Keratinocyte (primary cell): ENCODE results near the gene ZMAT3. TPM values are rescaled to one million over a fixed set of nuclear protein-coding genes. Genes with fewer than 3 reads are reported as not detected.

ENCODE experiments used
- DNase-seq: peaks from one replicate; pipeline ENCODE4 v3.0.0-alpha.2; 2011; ENCODE audit warnings: low read depth, missing footprints, low spot score
- FAIRE-seq: peaks from 2 replicates; lab custom pipeline; 2011; peaks lifted over from hg19 to GRCh38; lab: Jason Lieb, UNC
- H2AFZ ChIP-seq: 2 replicates; pipeline ENCODE4 v1.6.0; 2012; ENCODE audit warnings: low read length, control low read depth, inconsistent platforms; ENCODE audit not compliant: control insufficient read depth
- H3K27ac ChIP-seq: 2 replicates; pipeline ENCODE4 v1.5.1; 2011; ENCODE audit warnings: low read length; ENCODE audit not compliant: control insufficient read depth, insufficient read depth
- H3K27me3 ChIP-seq: 3 replicates; pipeline ENCODE4 v1.6.0; 2011; ENCODE audit warnings: low read length; ENCODE audit not compliant: control insufficient read depth, insufficient read depth; ENCODE audit errors: extremely low read depth
- H3K36me3 ChIP-seq, 2 experiments: 2 replicates in 1 of 2; 3 replicates in 1 of 2; pipeline ENCODE4 v1.5.1; 2011; ENCODE audit warnings: low read length in 2 of 2, mild to moderate bottlenecking in 1 of 2; ENCODE audit not compliant: control insufficient read depth in 2 of 2, insufficient read depth in 2 of 2; ENCODE audit errors: extremely low read depth in 1 of 2
- H3K4me1 ChIP-seq: 3 replicates; pipeline ENCODE4 v1.5.1; 2011; ENCODE audit warnings: low read length; ENCODE audit not compliant: control insufficient read depth, insufficient read depth; ENCODE audit errors: extremely low read depth
- H3K4me2 ChIP-seq: 3 replicates; pipeline ENCODE4 v1.6.0; 2011; ENCODE audit warnings: low read depth, low read length; ENCODE audit not compliant: control insufficient read depth, insufficient read depth; ENCODE audit errors: extremely low read depth
- H3K4me3 ChIP-seq, 3 experiments: fragments of 200-600 bp in 1 of 3; sonication (generic) in 1 of 3; 2 replicates in 2 of 3; 3 replicates in 1 of 3; pipeline ENCODE4 v1.5.1; 2011 to 2016; ENCODE audit warnings: low read length in 3 of 3, mild to moderate bottlenecking in 3 of 3, control low read depth in 2 of 3, inconsistent platforms in 1 of 3, low read depth in 1 of 3, mixed read lengths in 1 of 3, mixed run types in 1 of 3, moderate library complexity in 1 of 3; ENCODE audit not compliant: control insufficient read depth in 2 of 3, insufficient read depth in 2 of 3; ENCODE audit errors: extremely low read depth in 1 of 3
- H3K79me2 ChIP-seq: 2 replicates; pipeline ENCODE4 v1.6.0; 2012; ENCODE audit warnings: low read length; ENCODE audit not compliant: control insufficient read depth, insufficient read depth
- H3K9ac ChIP-seq: 3 replicates; pipeline ENCODE4 v1.6.0; 2011; ENCODE audit warnings: low read length; ENCODE audit not compliant: control insufficient read depth, insufficient read depth; ENCODE audit errors: extremely low read depth
- H3K9me1 ChIP-seq: 3 replicates; pipeline ENCODE4 v1.6.0; 2011; ENCODE audit warnings: low read length; ENCODE audit not compliant: control insufficient read depth, insufficient read depth; ENCODE audit errors: extremely low read depth
- H3K9me3 ChIP-seq: 2 replicates; pipeline ENCODE4 v1.5.1; 2012; ENCODE audit warnings: low read depth, low read length; ENCODE audit not compliant: control insufficient read depth
- H4K20me1 ChIP-seq: 3 replicates; pipeline ENCODE4 v1.6.0; 2011; ENCODE audit warnings: low read length; ENCODE audit not compliant: control insufficient read depth, insufficient read depth; ENCODE audit errors: extremely low read depth
- CTCF ChIP-seq, 3 experiments: IDR thresholded peaks in 1 of 3; conservative IDR thresholded peaks in 1 of 3; optimal IDR thresholded peaks in 1 of 3; 2 replicates in 2 of 3; 3 replicates in 1 of 3; pipeline versions ENCODE3 to v1.5.1; 2011; ENCODE audit warnings: low read length in 3 of 3, mild to moderate bottlenecking in 3 of 3, moderate library complexity in 2 of 3, control low read depth in 1 of 3, inconsistent platforms in 1 of 3; ENCODE audit not compliant: insufficient read depth in 2 of 3; ENCODE audit errors: extremely low read depth in 1 of 3
- EZH2 ChIP-seq: IDR thresholded peaks from one replicate; pipeline ENCODE4 v1.6.1; 2012; ENCODE audit warnings: inconsistent platforms, mild to moderate bottlenecking, low read length, moderate library complexity
- dilution Hi-C: fragments of 300-500 bp; cut with MboI; formaldehyde crosslinking; loops from one replicate; pipeline ENCODE4 v1.7.0; 2020; ENCODE audit warnings: low sequenced_read_pairs; ENCODE audit not compliant: extremely low pct_ligation_motif_present
- polyA plus RNA-seq, 5 experiments: library from polyadenylated mRNA; depleted of rRNA in 3 of 5; stranded (reverse) in 3 of 5; stranded (forward) in 1 of 5; unstranded in 1 of 5; fragments of >200 nt; gene quantifications; 1 replicate in 1 of 5; 2 replicates in 3 of 5; 3 replicates in 1 of 5; pipeline versions ENCODE4 v1.2.1 to v1.2.3, GENCODE V29; 2011 to 2012; ENCODE audit warnings: missing spikeins in 2 of 5, low read depth in 1 of 5, low replicate concordance in 1 of 5

ZMAT3 gene
- polyA plus RNA-seq, 1 donor (not counting 4 experiments of a cell fraction or from before 2014, with no cell fraction given), result 15.5 TPM

DNA sequence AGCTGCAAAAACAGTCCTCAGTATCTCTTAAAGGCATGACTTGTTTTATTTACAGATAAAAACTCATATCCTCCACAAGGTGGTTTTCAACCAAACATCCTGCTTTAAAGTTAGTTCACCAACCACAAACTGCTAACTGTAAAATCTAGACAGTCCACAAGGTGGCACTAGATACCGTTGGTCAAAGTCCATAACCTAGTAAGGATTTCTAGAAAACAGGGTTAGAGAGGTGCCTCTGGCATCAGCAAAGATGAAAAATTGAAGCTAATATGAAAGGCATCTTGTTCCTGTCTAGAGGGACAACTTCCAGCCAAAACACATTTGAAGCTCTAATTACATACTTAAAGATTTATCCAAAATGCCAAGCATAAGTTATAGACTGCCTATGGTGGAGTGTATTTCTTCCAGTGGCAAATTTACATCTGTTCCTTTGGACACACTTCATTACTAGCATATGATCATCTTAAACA lies 56.0 kb downstream of the ZMAT3 start:
- H3K9me1 ChIP-seq, result no peaks in the 10 kb centered on the region
- DNase-seq, result peak; percentile 36
- H3K36me3 ChIP-seq, result peaks cover 0 to 2% of the 10 kb centered on the region in 2 experiments
- TF ChIP-seq CTCF (optimal IDR thresholded peaks at IDR 0.05 in 1 of 3, IDR thresholded peaks at IDR 0.05 in 1 of 3, conservative IDR thresholded peaks at IDR 0.05 in 1 of 3; ENCODE audit: extremely low read depth in 1 of 3, insufficient read depth in 2 of 3, low read length in 3 of 3), result peak; percentile 43 to 78 (median 56)
- TF ChIP-seq EZH2, result no peak
- FAIRE-seq, result peak; percentile 46
- no peak overlapping the region for H3K4me2 ChIP-seq
- no peak overlapping the region for H3K9ac ChIP-seq
- H4K20me1 ChIP-seq, result no peaks in the 10 kb centered on the region
- dilution Hi-C loops, result no loop called here
- H3K4me3 ChIP-seq, result no peak overlapping the region
- H3K9me3 ChIP-seq, result no peaks in the 10 kb centered on the region
- no peaks in the 10 kb centered on the region for H3K79me2 ChIP-seq
- no peak overlapping the region for H3K27ac ChIP-seq
- H3K27me3 ChIP-seq, result no peaks in the 10 kb centered on the region
- H3K4me1 ChIP-seq, result no peaks in the 10 kb centered on the region
- no peak overlapping the region for H2AFZ ChIP-seq

DNA sequence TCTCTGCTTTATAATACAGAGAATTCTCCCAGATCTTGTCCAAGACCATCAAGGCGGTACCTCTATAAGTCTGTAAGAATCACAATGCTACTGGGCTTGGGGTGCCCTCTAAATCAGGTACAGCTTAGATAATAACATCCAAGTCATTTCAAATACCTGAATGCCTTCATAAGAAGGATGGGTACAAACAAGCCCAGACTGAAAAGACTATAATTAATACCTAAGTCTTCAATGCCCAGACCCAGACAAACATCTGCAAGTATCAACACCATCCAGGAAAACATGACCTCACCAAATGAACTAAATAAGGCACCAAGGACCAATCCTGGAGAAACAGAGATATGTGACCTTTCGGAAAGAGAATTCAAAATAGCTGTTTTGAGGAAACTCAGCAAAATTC lies 65.9 kb downstream of the ZMAT3 start:
- Histone ChIP-seq H3K4me1 (no peaks in the 10 kb centered on the region), H3K4me3 (no peak overlapping the region), H3K36me3 (no peaks in the 10 kb centered on the region), H3K9me3 (no peaks in the 10 kb centered on the region), H3K27me3 (no peaks in the 10 kb centered on the region), H3K4me2 (no peak overlapping the region), H3K9me1 (no peaks in the 10 kb centered on the region), H3K79me2 (no peaks in the 10 kb centered on the region), H3K9ac (no peak overlapping the region), H3K27ac (no peak overlapping the region), H4K20me1 (no peaks in the 10 kb centered on the region), H2AFZ (no peak overlapping the region)
- FAIRE-seq, result no peak
- dilution Hi-C loops, result no loop called here
- TF ChIP-seq CTCF (optimal IDR thresholded peaks at IDR 0.05 in 1 of 3, IDR thresholded peaks at IDR 0.05 in 1 of 3, conservative IDR thresholded peaks at IDR 0.05 in 1 of 3; ENCODE audit: extremely low read depth in 1 of 3, insufficient read depth in 2 of 3, low read length in 3 of 3), result no peak
- TF ChIP-seq EZH2, result no peak
- no peak for DNase-seq
